HG03378 (cell line): ENCODE data around the gene CHCHD6.

Experiments used
- ATAC-seq: cut with Tn5 transposase; IDR thresholded peaks from one replicate; pipeline ENCODE4 v1.9.1; 2021; ENCODE audit warnings: mild to moderate bottlenecking, moderate library complexity; ENCODE audit not compliant: unreplicated experiment

The CHCHD6 gene

DNA sequence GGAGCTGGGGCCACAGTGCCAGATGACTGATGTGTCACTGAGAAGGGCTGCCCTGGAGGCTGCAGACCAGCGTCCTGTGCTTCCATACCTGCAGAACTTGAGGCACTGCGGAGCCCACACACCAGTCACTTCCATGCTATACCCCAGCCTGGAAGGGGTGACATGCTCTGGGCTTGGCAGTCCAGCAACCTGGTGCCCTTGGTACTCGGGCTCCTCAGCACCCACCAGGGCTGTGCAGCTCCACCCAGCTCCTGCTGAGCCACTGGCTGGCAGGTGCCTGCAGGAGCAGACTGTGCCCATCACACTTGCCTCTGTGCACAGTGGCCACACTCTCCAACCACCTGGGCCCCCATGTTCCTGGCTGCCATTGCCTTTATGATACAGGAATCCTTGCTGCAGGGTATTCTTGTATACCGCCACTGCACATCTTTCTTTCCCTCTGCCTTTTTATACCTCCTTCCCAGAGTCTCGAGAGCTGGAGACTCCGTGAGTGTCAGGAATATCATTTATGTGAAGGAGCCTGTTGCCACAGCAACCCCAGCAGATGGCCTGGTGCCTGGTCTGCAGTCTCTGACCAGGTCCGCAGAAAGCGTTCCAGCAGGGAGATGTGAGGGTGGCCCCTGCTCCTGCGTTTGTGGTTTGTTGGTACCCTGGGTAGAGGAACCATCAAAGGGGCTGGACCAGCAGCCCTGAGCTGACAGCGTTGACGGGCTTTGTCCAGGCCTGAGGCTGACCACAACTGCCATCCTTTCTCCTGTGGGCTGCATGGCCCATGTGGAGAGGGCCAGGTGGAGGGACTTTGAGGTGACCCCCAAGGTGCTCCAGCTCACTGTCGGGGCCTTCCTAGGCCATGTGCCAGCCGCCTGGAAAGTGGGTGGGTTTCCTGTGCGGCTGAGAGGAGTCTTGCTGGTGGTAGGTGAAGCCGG is 185.5 kb downstream of the CHCHD6 start:
- ATAC-seq = no peak

DNA sequence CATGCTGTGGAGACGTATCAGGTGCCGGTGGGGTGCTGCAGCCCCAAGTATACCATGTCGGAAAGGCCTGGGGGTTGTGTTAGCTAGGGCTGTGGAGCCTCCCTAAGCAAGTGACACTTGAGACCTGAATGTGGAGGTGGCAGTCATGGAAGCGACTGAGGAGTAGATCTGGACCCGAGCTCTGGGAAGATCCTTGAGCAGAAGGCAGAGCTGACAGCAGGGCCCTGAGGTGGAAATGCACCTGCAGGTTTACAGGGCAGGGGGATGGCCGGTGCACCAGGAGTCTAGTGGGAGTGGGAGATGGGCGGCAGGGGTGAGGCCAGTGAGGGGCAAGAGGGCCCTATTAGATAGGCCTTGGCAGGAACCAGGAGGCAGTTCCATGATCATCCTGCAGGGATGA is 187.1 kb downstream of the CHCHD6 start:
- no peak for ATAC-seq

DNA sequence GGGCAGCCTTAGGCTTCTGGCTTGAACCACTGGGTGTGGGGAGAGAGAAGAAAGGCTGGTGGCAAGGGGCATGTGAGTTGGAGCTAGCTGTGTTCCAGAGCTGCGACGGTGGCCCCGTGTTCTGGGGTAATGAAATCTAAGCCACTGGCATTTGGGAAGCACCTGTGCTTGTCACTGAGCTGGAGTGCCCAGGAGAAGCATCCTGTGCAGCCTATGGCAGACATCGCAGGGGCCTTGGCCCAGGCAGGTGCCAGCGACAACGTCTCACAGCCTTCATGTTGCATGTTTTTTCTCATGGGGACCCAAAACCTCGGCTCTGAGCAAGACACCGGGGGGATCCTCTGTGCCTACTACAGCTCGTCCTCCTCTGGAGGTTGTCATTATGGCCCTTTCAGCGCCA is 187.8 kb downstream of the CHCHD6 start:
- ATAC-seq = no peak

DNA sequence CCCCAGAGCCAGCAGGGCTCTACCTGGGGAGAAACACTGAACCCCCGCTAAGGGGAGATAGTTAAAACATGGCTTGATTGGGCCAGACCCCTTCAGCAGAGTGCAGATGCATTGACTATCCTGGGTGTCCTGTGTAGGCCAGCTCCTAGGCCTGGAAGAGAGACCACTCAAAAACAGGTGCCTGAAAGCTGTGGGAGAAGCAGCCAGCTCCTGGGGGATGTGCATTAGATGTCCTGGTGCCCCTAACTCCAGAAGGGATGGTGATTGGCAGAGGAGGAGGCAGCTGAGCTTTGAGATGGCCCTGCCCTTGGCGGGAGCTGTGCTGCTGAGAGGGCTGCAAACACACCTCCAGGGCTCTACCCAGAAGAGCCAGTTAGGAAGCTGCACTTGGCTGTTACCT is 189.6 kb downstream of the CHCHD6 start:
- no peak for ATAC-seq

DNA sequence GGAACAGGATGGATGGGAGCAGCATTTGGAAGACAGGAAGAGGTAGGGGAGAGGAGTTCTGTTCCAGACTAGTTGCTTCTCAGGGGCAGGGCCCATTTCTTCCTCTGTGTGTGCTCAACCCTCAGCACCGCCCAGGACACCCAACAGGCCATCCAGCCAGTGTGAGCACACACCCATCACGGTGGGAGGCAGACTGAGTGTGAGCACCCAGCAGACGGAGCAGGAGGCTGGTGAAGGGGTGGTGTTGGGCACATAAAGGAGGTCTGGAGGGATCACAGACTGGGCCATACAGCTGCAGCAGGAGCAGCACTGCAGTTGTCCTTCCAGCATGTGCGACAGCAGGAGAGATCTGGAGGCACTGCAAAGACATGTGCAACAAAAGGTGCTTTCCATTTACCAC is 190.4 kb downstream of the CHCHD6 start:
- ATAC-seq = no peak

DNA sequence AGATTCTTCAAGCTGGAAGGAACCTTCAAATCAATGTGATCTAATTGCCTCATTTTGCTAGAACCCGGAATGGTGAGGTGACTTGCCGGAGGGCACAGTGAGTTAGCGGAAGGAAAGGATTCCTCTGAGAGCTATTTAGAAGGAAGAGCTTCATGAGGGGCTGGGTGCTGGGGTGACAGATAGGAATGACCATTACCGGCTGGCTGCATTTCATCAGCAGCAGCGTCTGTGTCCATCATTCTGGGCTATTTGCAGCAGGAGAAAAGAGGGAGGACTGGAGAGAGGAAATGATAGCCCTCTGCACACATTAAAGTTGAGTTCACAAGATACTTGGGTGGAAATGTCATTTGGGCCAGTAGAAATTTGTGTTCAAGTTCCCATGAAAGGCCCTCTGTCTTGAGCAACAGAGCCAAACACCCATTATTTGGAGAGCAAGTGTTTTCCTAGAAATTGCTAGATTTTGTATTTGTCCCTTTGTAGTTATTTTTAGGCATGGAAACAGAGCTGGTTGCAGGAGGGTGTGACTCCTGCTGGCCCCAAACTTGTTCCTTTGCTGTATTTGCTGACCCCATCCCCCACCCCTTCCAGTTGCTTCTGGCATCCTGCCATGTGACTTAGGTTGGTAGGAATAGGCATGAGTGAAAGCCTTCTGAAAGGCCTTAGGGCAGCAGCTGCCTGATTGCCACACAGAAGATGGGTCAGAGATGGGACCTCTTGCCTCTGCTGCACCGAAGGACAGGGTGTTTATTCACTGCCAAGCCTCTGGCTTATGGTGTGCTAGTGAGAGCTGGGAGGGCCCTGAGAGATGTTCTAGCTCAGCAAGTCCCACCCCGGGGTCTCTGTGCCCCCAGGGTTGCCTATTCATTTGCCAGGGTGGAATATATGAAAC is 191.4 kb downstream of the CHCHD6 start:
- ATAC-seq = no peak

DNA sequence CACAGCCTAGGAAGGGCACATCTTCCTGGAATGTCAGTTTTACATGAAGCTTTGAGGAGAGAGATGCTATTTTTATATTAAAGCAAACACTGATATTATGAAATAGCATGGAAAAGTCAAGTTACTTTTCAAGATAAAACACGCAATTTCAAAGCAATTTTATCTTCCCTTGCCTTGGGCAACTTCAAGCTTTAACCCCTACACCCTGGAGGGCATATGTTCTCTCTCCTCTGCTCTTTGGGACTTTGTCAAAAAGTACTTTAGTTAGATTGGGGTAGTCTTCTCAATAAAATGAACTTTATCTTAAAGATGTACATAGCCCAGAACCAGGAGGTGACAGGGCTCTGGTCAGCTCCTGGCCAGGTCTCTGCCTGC is 192.0 kb downstream of the CHCHD6 start:
- ATAC-seq = no peak

DNA sequence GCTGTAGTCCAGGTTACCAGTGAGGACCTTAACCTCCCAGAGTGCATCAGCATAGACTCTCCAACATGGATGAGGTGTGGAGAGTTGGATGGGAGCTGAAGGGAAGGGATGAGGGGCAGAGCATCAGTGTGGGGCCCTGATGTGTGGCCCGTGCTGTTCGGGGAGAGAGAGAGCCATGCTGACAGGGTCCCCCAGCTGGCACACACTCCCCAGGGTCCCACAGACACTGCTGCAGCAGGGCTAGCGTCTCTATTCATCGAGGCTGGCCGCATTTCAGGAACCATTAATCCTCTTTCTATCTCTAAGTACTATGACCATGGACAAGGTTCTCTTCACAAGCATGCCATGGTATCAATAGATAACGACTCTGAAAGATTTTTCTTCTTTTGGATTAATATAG is 192.9 kb downstream of the CHCHD6 start:
- no peak for ATAC-seq

DNA sequence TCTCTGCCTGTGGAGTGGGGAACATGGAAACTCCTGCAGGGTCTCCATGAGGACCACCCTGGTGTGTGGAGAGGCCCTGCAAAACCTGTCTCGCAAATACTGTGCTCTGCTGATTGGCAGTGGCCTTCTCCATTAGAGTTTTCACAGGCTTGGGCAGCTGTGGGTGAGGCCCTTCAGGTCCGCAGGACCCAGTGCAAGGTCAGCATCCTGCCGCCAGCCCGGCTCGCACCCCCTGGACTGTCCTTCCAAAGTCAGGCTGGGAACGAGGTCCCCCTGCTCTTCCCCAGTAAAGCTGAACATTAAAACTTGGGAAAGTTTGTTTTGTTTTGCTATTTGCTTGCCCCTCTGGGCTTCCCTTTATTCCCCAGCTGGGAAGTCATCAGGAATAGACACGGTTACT is 193.9 kb downstream of the CHCHD6 start:
- ATAC-seq = no peak

DNA sequence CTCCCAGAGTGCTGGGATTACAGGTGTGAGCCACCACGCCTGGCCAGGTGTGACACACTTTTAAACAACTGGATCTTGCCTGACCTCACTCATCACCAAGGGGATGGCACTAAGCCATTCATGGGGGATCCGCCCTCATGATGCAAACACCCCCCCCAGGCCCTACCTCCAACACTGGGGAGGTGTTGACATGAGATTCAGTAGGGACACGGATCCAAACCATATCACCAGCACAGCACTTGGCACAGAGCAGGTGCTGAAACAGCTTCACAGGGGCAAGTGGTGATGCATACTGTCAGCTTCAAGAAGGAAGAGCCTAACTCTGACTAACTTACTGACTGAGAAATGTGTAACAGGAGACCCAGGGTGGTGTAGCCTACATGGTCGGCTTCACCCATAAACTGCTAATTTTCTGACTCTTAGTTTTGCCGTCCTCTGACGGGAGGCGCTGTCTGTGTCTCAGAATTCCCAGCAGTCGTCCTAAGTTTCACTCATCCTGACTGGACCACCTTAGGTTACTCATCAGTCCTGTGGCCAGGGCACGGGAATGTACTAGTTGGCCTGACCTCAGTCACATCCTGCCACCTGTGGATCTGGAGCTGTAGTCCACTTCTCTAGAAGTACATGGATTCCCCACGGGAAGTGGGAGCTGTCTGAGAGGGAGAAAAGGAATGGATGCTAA is 197.0 kb downstream of the CHCHD6 start:
- no peak for ATAC-seq

DNA sequence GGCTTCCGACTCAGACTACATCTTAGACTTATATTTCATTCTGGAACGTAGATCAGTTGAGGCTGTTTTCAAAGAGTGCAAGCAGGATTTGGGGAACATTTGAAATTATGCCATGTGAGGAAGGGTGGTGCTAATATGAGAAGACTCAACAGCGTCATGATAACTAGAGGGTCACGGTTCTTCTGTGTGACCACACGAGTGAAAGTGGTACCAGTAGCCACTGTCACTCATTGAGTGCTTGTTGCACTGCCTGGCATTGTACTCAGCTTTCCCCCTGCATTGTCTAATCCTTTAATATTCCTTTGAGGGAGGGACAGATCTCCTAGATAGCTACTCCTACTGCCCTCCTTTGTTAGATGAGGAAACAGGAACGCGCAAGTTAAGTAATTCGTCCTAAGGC is 197.6 kb downstream of the CHCHD6 start:
- no peak for ATAC-seq

DNA sequence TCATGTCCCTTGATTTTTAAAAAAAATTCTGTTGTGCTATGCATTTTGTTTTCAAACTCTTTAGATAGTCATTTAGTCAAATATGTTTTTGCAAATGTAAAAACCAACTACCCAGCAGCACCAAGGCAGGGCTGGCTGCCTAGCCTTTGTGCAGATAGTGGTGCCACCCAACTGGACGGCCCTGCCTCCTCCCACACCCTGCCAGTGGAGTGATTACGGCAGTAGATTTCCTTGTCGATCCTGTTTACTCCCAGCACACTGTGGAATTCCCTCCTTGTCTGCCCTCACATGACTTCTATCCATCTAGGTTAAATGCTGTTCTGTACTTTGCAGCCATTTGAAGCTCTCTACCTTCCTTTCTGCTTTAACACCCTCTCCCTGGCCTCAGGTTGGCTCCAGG is 199.5 kb downstream of the CHCHD6 start:
- ATAC-seq = no peak

DNA sequence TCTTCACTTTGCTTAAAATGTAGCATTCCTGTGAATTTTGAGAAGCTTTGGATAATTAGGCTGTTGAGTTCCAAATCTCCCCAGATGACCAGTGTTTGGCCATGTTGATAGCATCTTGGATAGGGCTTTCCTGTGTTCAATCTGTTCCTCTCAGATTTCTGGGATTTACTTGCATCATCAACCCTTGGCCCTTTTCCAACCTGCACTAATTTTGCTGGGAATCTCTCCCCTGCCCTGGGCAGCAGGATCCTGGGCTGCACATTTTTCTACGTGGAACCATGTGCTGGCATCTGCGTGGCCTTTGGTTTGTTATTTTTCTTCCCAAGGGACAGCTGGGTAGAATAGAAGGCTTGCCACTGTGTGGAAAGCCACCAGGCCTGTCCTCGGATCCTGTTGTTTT is 203.5 kb downstream of the CHCHD6 start:
- ATAC-seq = no peak

DNA sequence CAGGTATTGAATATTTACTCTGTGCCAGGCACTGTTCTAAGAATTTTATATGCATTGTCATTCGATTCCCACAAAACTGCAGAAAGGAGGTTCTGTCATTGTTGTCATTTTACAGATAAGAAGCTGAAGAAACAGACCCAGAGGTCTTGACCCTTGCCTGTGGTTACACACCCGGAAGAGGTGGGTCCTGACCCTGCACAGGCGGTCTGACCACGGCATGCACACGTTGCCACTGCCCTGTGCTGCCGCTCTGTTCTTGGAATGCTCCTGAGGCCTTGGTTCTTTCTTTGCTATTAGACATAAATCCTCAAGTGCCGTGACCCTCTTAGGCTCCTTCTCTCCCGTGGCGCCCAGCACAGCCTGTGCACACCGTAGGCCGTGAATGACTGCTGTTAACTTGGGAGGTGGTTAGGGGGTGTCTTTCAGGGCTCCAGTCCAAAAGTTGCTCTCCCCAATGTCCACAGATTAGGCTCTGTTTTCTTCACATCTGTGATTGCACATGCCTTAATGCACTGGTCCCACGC is 204.8 kb downstream of the CHCHD6 start:
- ATAC-seq = no peak

DNA sequence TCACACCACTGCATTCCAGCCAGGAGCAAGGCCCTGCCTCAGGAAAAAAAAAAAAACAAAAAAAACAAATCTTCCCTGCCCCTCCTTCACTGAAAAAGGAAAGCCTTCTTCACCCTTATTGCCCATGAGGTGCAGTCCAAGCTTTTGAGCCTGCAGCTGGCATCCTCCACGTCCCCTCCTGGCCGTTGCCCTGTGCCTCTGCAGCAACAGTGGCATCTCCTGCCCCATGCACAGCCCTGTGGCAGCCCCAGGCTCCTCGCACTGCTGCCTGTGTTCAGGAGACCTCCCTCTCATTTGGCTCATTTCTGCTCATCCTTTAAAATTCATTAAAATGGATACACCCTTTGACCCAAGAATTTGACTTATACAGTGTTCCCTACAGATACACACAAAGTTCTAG is 206.2 kb downstream of the CHCHD6 start:
- no peak for ATAC-seq

DNA sequence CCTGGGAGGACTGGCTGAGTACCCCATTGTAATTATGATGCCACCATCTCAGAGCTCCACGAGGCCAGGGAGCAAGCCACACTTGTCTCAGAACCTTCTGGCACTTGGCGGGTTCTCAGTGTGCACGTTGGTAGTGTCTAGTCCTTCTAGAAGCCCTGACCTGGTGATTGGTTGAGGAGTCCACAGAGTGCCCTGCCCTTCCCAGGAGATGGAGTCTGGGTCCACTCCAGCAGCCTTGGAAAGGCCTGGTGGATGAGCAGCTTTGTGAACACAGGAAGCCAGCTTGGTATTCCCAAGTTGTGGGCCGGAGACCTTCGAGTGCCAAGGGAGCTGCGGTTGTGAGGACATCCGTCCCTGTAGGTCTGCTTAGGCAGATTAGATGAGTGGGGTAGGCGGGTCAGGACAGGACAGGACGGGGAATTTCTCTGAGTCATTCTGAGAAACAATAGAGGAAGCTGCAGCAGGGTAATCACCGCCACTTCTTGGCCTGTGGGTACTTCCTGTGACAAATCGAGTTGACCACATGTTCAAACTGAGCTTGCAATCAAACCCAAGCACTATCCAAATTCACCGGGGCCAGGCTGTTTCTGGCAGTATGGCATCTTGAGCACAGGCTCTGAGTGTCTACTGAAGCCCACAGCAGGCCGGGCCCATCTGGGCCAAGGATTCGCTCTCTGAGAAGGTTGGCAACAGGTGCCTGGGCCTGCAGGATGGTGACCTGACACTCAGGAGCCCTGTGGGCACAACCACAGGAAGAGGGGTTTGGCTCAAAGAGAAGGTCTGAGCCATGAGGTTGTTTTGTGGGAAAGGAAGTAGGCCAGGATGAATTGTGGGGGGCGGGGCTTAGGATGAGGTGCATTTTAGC is 207.4 kb downstream of the CHCHD6 start:
- ATAC-seq = peak; percentile 96

DNA sequence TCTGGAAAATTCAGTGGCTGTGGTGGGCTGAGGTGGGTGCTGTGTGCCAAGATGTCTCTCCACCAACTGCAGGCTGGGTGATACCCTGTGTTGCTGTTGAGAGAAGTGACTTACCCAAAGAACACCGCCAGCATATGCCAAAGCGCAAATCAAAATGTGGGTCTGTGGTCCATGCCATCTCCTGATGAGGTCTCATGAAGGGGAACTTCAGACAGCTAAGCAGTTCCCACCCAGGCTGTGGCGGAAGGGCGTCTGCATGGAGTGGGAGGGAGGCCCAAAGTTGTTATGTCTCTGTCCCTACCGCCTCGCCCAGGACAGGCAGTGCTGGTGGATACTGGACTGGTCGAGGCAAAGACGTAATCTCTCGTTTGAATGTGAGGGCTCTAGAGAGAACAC is 208.0 kb downstream of the CHCHD6 start:
- no peak for ATAC-seq

DNA sequence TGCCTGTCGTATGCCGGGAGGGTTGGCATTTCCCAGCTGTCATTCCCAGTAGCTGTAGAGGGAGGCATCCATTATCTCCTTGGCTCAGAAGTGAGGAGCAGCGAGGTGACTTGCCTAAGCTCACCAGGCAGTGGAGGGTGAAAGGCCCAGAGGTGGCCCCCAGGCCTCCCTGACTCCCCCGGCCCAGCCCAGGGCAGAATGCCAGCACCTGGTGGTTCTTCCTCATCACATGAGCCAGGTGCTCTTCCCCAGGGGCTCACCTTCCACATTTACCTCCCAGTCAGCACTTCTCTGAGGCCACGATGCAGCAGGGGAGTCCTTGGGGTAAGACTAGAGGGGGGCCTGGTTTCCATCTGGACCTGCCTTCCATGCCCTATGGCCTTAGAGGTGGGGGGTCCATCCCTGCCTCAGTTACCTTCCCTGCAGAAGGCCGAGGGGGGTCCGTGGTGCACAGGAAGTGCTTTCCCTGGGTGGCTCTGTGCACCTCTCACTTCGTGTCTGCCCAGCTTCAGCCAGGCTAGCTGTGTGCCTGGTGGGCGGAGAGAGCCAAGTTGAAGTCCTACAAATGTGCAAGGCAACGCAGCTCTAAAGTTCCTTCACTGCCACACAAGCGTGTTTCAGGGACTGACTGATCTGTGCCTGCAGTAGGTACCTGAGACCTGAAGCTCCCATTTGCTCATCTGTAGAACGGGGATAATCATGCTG is 208.6 kb downstream of the CHCHD6 start:
- ATAC-seq = no peak

DNA sequence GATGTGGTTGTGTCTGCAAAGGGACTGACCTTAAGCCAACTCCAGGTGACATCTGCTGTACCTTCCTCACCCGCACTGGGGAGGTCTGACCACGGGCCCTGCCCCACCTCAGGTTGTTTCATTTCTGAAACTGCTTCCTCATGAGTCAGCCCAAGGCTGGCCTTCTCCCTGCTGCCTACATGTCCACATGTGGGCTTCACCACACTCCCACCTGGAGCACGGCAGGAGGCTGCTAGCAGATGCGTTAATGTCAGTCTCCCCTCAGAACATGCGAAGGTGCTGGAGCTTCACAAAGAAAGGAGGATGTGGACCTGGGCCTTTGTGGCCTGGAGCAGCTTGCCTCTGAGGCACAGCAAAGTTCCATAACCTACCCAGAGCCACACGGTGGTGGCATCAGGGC is 209.5 kb downstream of the CHCHD6 start:
- ATAC-seq = no peak

DNA sequence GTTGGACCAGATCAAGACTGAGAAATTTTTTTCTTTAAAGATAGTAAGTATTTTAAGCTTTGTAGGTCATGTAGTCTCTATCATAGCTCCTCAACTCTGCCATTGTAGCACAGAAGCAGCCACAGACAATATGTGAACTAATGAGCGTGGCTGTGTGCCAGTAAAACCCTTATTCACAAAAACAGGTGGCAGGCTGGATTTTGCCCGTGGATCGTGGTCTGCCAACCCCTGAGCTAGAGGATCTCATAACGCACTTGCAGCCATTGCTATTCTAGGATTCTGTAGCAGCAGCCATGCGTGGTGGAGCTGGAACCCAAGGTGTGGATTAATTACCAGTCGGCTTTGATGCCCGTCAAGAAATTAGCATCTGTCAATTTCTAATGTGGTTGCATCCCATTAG is 210.2 kb downstream of the CHCHD6 start:
- no peak for ATAC-seq
